SU-DHL-6 (cell line): Measurements from ENCODE around the gene TES.

Source experiments
- EZH2phosphoT487 ChIP-seq: fragments of 200-600 bp; sonication (generic), shearing (Covaris generic); conservative IDR thresholded peaks from 2 replicates; pipeline ENCODE4 v1.6.1; 2018; ENCODE audit warnings: mild to moderate bottlenecking, antibody characterized with exemption, low read length, moderate library complexity, mixed read lengths
- TF ChIP-seq, protein P1 (sequence below): fragments of 200-600 bp; sonication (generic); IDR thresholded peaks from one replicate; pipeline ENCODE4 v1.5.1; 2017; ENCODE audit warnings: antibody characterized with exemption, mild to moderate bottlenecking, low read length, moderate library complexity; ENCODE audit not compliant: insufficient read depth, poor library complexity, severe bottlenecking

DNA sequence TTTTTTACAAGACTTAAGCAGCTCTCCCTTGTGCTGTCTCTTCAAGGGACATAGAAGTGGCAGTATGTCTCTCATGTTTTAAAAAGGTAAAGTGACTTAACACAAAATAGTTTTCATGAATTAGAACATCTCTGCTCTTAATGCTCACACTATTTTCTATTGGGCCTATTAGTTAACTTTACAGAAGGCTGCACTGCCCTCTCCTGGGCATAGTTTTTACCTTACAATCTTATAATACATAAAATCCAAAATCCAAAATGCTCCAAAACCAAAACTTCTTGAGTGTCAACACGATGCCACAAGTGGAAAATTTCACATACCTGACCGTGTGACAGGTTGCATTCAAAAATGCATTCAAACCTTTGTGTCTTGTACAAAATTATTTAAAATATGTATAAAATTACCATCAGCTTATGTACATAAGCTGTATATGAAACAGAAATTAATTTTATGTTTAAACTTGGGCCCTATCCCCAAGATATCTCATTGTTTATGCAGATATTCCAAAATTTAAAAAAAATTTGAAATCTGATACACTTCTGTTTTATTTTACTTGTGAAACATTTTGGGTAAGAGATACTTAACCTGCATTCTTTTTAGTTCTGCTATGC is 25.8 kb downstream of the TES start:
- TF ChIP-seq, protein P1, sequence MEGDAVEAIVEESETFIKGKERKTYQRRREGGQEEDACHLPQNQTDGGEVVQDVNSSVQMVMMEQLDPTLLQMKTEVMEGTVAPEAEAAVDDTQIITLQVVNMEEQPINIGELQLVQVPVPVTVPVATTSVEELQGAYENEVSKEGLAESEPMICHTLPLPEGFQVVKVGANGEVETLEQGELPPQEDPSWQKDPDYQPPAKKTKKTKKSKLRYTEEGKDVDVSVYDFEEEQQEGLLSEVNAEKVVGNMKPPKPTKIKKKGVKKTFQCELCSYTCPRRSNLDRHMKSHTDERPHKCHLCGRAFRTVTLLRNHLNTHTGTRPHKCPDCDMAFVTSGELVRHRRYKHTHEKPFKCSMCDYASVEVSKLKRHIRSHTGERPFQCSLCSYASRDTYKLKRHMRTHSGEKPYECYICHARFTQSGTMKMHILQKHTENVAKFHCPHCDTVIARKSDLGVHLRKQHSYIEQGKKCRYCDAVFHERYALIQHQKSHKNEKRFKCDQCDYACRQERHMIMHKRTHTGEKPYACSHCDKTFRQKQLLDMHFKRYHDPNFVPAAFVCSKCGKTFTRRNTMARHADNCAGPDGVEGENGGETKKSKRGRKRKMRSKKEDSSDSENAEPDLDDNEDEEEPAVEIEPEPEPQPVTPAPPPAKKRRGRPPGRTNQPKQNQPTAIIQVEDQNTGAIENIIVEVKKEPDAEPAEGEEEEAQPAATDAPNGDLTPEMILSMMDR = peak; percentile 43
- TF ChIP-seq EZH2phosphoT487 = no peak
